ENCODE data around the gene ANHX.
"Not testable (repeated sequence)": the region's sequence is repeated elsewhere in the genome, so short reads cannot be mapped to it uniquely, and the experiment has no call there.

ANHX gene

DNA sequence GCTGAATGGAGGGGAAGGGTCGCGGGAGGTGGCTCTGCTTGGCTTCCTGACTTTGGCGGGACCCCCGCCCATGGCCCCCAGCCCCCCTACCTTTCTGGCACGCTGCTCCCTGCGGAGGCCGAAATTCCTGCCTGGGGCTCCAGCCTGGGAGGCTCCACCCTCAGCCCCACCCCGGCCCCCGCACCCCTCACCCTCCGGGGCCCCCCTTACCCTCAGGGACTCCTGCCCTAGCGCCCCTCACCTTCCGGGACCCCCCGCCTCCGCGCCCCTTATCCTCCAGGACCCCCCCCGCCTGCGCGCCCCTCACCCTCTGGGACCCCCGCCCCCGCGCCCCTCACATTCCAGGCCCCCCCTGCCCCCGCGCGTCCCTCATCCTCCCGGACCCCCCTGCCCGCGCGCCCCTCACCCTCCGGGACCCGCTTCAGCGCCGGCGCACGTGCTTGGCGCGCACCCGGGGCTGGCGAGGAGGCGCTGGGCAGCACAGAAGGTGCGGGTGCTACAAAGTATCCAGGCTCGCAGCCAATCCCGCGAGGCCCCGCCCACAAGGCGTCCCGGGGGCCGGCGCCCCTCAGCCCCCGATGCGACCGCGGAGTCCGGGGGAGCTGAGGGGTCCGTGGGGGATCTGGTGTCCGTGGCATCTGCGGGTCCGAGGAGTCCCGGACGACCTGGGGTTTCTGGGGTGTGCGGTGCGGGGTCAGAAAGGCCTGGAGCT is at the start of gene ANHX:
TSS of gene ANHX (minus strand) at position 477 of the 712 bp plus-strand sequence. CDS start 1,521 bp downstream, outside the sequence.
- no peak for DNase-seq

DNA sequence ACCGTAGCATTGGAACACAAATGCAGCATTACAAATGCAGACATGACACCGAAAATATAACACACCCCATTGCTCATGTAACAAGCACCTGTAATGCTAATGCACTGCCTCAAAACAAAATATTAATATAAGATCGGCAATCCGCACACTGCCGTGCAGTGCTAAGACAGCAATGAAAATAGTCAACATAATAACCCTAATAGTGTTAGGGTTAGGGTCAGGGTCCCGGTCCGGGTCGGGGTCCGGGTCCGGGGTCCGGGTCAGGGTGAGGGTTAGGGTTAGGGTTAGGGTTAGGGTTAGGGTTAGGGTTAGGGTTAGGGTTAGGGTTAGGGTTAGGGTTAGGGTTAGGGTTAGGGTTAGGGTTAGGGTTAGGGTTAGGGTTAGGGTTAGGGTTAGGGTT is 29.0 kb upstream of the ANHX start:
- not testable (repeated sequence) for DNase-seq

DNA sequence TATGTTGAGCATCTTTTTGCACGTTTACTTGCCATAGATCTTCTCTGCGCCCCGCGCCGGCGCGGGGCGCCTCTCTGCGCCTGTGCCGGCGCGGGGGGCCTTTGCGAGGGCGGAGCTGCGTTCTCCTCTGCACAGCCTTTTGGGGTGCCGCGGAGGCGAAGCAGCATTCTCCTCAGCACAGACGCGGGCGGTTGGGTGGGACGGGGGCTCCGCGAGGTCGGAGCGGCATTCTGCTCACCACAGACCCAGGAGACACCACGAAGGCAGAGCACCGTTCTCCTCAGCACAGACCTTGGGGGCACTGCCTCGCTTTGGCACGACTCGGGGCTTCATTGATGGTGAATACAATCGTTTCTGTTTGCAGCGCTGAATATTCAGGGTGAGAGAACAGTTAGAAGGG is 28.5 kb upstream of the ANHX start:
- no peak for DNase-seq

DNA sequence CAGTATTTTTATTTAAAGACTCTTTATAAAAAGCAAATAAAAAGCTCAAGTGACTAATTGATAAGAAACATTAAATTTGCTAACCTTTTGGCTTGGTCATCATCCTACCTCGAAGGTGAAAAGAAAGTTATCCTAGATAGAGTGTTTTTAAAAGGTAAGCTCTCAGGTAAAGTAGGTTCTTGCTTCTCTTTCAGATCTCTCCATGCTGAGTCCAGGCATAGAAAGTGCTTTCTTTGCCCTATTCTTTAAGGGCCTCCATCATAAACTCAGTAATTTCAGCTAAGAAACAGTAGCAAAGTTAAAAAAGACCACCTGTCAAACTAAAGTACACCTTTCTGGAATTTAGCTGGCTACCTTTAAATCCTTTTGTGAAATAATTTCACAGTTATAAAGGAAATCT is 20.6 kb upstream of the ANHX start:
- no peak for DNase-seq

DNA sequence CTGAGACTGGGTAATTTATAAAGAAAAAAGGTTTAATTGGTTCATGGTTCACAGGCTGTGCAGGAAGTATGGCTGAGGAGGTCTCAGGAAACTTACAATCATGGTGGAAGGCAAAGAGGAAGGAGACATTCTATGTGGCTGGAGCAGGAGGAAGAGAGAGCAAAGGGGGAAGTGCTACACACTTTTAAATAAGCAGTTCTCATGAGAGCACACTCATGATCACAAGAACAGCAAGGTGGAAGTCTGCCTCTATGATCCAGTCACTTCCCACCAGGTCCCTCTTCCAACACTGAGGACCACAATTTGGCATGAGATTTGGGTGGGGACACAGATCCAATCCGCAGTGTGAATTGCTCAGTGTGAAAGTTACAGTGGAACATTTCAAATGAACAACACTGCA is 20.2 kb upstream of the ANHX start:
- DNase-seq = not testable (repeated sequence)

DNA sequence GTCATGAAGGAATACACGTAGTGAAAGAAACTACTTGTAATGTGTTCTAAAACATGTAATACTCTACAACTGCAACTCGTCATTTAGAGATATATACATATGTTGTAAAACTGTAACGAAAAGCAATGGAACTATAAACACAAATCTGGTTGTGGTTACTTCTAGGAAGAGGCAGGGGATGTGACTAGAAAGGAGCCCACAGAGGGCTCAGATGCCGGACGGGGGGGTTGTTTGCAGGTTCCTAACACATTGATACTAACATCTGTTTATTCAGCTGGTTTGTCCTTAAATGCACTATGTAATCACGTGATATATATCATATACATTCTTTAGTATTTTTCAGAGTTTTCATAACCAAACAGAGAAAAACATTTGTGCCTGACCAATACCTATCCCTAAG is 16.1 kb upstream of the ANHX start:
- no peak for DNase-seq

DNA sequence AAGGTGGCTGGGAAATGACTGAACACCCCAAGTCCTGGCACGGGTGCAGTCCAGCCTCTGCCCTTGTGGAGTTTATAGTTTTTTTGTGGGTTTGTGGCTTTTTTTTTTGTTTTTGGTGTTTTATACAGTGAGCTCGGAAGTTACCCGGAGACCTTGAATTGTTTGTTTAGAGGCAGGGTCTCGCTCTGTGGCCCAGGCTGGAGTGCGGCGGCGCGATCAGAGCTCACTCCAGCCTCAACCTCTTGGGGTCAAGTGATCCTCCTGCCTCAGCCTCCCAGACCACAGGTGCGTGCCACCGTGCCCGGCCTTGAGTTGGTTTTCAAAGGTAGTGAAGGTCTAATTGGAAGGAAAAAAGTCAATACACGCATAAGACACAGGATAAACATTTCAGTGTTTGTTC is 879 bp upstream of the ANHX start:
- no peak for DNase-seq

DNA sequence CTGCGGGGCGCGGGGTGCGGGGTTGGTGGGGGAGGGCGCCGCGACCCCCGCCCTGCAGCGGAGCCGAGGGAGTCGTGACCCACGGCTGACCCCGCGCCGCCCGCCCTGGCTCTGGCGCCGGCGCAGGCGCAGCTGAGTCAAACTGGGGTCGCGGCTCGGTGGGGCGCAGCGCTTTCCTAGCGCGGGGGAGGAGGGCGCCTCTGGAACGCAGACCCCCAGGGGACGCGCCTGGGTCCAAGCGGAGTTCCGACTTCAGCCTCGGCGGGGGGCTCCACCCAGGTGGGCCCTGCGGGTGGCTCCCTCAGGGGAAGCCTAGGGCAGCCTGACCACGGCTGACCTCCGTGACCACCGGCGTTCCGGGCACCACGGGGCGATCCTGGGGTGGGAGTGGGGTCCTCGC is 467 bp upstream of the ANHX start:
- DNase-seq = no peak

DNA sequence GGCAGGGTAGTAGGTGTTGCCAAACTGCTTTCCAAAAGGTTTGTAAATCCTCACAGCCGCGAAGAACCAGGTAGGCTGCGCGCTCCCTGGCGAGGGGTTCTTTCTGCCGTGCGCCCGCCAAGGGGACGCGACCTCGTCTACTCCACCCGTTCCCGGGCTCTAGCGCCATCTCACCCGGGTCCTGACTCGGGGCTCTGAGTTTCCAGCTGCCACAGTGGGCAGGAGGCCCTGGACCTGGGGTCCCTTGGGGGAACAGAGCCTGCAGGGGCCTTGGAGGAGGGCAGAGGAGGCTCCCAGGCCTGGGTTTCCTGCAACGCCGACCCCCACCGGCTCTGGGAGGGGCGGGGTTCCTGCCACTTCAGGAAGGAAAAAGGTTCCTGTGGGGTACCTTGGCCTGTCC is 706 bp downstream of the ANHX start:
- no peak for DNase-seq

DNA sequence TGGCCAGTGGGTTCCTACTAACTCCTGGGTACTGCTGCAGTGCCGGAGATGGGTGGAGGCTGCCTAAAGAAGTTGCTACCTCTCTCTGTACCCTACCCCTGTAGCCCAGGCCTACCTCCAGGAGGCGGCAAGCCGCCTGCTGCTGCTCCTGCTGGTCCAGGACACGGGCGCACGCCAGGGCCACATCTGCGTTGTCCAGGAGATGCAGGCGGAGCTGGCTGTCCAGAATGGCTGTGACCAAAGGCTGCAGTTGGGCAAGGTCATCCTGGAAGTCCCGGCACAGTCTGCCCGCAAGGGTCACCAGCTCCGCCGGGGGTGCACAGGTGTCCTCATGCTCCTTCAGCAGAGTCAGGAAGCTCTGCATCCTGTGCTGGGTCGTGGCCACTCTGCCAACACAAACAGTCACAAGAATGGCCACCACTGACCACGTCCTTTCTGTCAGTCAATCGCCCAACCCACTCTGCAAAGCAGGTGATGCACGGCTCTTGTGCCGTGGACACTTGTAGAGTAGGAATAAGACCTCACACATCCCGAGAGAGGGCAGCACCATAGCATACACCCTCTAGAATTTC is 1.6 kb downstream of the ANHX start:
- no peak for DNase-seq

DNA sequence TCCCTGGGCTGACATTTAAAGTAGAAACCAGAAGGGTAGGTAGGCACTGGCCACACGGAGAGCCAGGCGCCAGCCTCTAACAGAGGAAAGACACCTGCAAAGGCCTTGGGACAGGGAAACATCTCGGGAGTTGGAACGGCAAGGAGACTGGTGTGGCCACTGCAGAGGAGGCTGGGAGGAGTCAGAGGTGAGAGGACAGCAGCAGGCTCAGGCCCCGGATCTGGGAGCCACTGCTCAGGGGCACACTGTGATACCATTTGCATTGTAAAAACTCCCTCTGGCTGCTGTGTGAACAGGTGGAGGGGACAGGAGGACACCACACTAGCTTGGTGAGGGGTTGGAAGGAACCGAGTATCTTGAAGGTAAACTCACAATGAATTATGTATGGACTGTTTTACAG is 2.7 kb downstream of the ANHX start:
- no peak for DNase-seq

DNA sequence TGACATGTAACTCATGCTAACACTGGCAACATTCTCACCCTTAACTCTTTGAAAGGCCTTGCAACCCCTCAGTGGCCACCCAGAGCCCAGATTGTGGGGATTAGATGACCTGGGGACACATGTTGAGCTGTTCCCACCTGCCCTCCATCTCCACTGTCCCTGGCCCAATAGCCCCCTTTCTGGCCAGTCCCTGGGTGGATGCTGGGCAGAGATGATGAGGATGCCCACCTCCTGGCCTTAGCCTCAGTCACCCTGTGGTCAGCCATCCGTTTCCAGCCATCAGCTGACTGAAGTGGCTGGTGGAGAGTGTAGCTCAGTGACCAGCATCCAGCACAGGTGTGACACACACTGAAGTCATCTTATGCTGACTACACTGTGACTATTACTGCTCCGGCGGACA is 4.7 kb downstream of the ANHX start:
- no peak for DNase-seq

DNA sequence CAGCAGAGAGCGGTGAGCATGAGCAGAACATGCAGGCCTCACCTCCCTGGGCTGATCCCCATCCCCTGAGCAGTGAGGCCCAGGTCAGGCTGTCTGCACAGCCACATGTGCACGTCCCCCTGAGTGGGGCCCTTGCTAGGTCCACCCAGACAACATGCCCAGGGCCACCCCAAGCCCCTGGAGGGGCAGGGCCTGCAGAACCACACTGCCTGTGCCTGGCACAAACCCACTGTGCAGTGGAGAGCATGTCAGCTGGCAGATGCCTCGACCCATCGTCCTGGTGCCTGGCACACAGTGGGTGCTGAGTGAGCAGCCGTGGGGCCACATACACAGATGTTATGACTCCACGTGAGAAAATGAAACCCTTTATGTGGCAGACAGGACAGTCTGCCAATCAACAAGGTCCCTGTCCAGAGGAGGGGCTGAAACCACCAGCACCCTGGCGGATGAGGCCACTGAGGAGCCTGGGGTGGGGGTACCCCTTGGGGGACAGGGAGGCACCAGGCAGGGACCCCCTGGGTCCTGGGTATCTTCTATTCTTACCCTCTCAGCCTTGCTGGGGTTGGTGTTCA is 8.3 kb downstream of the ANHX start:
- DNase-seq = no peak

DNA sequence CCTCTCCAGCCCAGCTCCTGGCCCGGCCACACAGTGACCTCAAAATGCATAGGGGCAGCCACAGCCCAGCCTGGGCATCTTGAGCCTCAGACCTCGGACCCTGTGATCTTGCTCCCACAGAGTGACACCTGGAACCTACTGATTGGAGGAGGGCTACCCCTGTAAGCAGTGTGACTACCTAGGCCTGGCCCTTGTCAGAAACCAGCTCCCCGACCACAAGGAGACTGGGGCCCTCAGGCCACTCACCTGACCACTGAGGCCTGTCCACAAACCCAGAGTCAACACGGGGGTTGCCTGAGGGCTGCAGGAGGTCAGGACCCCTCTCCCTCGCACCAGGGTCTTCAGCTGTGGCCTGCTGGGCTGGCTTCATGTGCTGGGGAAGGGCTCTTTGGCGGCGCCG is 9.0 kb downstream of the ANHX start:
- no peak for DNase-seq

DNA sequence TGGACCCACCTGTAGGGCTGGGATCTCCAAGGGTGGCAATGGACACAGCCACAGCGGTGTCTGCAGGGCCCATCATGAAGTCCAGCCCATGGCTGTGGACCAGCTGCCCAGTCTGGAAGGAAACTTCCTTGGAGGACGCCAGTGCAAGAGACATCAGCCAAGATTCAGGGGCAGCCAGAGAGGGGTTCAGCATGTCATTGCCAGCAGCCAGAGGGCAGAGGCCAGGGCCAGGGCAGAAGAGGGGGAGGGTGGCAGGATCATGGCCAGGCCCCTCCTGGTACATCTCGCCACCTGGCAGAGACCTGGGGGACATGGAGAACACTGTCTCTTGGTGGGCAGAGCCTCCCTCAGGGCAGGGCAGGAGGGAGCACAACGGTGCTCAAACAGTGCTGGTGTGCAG is 10.2 kb downstream of the ANHX start:
- no peak for DNase-seq

DNA sequence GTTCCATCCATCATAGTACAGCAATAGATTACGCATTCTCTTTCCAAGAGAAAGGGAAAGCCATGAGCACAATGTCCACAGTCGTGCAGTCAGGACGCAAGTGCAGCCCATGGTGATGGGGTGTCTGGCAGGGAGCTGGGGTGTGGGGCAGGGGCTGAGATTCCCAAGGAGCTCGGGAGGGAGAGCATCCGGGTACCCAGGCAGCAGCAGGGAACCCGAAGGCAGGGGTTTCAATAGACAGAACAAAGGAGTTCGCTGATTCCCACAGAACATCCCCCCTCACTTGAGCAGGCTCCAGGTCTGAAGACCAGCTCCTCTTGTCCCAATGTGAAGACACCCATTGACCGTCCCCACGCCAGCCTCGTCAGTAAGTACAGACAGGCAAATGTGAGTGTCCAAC is 13.5 kb downstream of the ANHX start:
- no peak for DNase-seq

DNA sequence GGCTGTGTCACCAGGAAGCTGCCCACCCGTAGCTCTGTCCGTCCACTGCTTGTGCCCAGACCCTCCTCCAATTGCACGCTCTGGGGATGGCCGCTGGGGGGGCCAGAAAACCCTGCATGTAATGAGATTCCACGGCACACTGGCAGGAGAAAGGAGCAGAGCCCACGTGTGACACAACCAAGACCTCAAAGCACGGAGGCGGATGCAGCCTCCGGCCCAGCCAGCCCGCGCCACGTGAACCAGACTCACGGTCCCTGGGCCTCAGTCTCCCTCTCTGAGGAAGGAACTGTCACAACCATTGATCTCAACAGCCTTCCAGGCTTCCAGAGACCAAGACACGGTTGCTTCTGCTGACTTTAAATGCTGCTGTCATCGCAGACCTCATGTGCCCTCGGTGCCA is 14.4 kb downstream of the ANHX start:
- no peak for DNase-seq

DNA sequence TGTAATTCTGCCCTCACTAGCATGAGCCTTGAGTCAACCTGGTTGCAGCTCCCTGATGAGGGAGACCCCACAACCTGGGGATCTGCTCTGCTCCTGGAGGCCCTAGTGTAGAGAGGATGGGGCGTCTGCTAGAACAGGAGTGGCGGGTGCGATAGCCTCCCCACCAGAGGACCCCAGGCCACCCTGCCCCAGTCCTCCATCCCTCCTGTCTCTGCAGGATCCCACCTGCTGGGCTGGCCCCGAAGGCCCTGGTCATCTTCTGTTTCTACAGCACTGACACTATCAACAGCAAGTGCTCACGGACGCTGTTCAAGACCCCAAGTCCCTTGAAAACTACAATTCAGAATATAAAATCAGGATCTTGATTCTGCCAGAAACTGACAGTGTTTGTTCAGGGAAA is 15.2 kb downstream of the ANHX start:
- DNase-seq = no peak

DNA sequence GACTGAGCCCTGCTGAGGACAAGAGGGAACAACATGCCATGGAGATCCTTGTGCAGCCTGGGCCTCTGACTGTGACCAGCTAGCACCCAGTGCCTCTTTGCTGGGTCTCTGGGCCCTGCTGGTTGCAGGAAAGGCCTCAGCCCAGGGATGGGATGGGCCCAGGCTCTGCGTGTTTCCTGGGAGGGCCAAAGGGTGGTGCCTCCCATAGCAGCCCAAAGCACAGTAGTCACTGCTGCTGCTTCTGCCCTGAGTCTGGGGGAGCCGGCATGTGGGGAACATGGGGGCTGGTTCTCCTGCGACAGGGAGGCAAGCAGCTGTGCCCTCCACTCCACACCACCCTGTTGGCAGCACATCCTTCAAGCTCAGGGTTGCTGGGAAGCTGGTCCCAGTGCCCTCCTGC is 18.5 kb downstream of the ANHX start:
- DNase-seq = no peak

DNA sequence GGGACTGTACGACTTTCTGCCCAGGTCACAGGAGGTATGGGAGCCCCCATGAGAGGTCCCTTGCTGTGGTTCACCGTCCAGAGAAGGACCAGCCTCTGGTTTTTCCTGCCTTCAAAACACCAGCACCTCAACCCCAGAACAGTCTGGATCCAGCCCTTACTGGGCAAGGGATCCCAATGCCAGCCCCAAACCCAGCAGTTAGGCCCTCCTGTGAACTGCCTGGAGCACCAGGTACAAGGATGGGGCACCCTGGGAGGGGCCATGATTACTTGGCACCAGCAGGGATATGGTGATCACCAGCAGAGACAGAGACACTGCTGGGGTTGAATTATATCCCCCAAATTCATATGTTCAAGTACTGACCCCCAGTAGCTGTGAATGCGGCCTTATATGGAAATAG is 20.0 kb downstream of the ANHX start:
- DNase-seq = no peak

DNA sequence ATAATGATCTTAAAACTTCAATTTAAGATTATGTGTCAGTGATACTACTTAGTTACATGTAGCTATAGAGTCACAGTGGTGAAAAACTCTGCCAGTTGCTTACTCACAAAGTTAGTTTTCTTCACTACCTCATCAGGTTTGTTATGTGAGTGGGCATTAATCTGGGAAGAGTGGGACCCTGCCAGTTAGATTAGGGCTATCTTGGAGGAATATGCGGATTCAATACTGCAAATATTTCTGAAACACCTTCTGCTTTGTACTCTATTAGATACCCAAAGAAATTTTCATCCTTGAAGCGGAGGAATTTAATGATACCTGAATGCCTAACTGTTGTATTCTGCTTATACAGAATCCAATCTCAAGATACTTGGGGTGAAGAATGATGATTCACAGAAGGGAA is 29.3 kb downstream of the ANHX start:
- no peak for DNase-seq

DNA sequence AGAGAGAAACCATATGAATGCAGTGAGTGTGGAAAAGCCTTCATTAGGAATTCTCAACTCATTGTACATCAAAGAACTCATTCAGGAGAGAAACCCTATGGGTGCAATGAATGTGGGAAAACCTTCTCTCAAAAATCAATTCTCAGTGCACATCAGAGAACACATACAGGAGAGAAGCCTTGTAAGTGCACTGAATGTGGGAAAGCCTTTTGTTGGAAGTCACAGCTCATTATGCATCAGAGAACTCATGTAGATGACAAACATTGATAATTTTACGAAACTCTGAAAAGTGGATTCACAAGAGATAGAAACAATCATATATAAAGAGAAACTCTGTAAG is 31.4 kb downstream of the ANHX start:
- no peak for DNase-seq

DNA sequence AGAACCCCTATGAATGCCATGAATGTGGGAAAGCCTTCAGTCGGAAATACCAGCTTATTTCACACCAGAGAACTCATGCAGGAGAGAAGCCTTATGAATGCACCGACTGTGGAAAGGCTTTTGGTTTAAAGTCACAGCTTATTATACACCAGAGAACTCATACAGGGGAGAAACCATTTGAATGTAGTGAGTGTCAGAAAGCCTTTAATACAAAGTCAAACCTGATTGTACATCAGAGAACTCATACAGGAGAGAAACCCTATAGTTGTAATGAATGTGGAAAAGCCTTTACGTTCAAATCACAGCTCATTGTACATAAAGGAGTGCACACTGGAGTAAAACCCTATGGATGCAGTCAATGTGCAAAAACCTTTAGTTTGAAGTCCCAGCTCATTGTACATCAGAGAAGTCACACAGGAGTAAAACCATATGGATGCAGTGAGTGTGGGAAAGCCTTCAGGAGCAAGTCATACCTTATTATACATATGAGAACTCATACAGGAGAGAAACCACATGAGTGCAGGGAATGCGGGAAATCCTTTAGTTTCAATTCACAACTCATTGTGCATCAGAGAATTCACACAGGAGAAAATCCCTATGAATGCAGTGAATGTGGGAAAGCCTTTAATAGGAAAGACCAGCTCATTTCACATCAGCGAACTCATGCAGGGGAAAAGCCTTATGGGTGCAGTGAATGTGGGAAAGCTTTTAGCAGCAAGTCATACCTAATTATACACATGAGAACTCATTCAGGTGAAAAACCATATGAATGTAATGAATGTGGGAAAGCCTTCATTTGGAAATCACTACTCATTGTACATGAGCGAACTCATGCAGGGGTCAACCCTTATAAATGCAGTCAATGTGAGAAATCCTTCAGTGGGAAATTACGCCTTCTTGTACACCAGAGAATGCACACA is 32.1 kb downstream of the ANHX start:
- no peak for DNase-seq

Measured in activated effector memory CD4-positive, alpha-beta T cell treated with Interleukin-2 at 50 U/mL for 16 hours (primary cell).